BE2C (cell line): ENCODE results near the gene LRP1.

Experiments used
- DNase-seq: peaks from one replicate; pipeline ENCODE4 v3.0.0-alpha.2; 2020
- H3K27me3 ChIP-seq: fragments of 250-450 bp; sonication (Bioruptor Pico); 2 replicates; pipeline ENCODE4 v1.5.1; 2020; ENCODE audit warnings: mild to moderate bottlenecking
- H3K36me3 ChIP-seq: fragments of 250-450 bp; sonication (Bioruptor Pico); 2 replicates; pipeline ENCODE4 v1.5.1; 2020; ENCODE audit warnings: mild to moderate bottlenecking
- H3K4me1 ChIP-seq: fragments of 250-450 bp; sonication (Bioruptor Pico); 2 replicates; pipeline ENCODE4 v1.5.1; 2020
- H3K4me3 ChIP-seq: 2 replicates; pipeline ENCODE4 v1.5.1; 2011; ENCODE audit warnings: low read depth, low read length
- H3K9me3 ChIP-seq: fragments of 250-450 bp; sonication (Bioruptor Pico); 2 replicates; pipeline ENCODE4 v1.5.1; 2020
- TF ChIP-seq, protein P1 (sequence below): IDR thresholded peaks from 2 replicates; pipeline ENCODE4 v1.5.1; 2012; ENCODE audit warnings: mild to moderate bottlenecking, low read depth, low read length

LRP1 gene

DNA sequence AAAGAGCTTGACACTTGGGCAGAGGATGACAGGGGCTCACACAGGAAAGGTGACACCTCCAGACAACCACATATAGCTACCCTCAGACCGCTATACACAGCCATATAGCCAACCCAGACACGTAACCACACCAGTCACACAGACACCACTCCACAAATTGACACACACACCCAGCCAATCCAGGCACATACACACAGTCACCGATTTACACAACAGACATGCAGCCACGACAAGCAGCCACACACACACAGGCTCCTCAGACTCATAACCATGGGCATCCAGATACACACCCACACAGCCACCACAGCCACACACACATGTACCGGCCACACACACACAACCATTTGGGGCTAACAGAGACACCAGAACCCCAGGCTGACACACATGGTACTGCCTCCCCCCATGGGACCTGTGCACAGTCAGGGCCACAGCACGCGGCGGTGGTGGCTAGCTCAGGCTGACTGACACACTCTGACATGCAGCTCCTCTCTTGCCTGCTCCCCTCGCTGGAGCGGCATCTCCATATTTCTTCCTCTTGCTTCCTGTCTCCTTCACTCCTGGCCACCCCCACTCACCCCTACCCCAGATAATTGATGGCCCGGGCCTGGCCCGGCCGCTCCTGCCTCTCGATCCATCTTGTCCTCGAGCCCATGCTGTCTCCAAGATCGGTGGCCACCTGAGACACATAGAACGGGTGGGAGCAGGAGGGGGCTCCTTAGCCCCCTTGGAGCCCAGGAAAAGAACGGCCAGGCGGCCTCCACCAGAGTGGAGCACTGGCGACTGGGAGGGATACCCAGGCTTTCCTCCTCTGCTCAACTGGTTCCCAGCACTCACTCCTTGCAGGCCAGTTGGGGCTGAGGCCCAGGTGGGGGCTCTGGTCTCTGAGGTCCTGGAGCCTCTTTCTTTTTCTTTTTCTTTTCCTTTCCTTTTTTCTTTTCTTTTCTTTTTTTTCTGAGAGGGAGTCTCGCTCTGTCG lies 95.2 kb downstream of the LRP1 start:
- TF ChIP-seq, protein P1, sequence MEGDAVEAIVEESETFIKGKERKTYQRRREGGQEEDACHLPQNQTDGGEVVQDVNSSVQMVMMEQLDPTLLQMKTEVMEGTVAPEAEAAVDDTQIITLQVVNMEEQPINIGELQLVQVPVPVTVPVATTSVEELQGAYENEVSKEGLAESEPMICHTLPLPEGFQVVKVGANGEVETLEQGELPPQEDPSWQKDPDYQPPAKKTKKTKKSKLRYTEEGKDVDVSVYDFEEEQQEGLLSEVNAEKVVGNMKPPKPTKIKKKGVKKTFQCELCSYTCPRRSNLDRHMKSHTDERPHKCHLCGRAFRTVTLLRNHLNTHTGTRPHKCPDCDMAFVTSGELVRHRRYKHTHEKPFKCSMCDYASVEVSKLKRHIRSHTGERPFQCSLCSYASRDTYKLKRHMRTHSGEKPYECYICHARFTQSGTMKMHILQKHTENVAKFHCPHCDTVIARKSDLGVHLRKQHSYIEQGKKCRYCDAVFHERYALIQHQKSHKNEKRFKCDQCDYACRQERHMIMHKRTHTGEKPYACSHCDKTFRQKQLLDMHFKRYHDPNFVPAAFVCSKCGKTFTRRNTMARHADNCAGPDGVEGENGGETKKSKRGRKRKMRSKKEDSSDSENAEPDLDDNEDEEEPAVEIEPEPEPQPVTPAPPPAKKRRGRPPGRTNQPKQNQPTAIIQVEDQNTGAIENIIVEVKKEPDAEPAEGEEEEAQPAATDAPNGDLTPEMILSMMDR, result no peak
- no peak overlapping the region for H3K4me3 ChIP-seq

DNA sequence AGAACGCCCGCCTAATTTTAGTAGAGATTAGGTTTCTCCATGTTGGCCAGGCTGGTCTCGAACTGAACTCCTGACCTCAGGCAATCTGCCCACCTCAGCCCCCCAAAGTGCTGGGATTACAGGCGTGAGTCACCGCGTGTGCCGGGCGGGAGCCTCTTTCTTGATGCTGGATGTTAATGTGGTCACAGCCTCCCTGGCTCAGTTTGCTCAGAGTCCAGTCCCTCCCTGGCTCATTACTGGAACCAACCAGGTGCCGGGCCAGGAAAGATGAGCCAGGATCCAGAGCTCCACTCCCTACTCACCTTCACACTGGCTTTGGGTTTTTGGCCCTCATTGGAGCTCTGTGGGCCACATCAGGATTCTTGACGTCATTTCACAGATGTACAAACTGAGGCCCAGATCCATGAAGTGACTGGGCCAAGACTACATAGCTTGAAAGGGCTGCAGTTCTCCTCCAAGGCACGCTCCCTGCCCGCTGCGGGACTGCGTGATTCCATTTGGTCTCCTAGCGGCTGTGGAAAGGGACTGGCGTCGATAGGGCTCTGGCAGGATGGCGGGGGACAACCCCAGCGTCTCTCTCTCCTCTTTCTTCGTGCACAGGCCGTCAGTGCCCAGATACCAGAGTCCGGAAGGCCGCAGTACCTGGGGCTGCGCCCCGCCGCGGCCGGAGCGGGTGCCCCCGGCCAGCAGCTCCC lies 96.1 kb downstream of the LRP1 start:
- no peak for DNase-seq
- Histone ChIP-seq H3K36me3 (no peaks in the 10 kb centered on the region), H3K9me3 (no peaks in the 10 kb centered on the region), H3K27me3 (peaks cover 51% of the 10 kb centered on the region), H3K4me3 (no peak overlapping the region), H3K4me1 (no peaks in the 10 kb centered on the region; the same call in 1 of the 2 replicates)
- TF ChIP-seq, protein P1, result no peak

More for the DNA sequence above, 95.2 kb downstream of the LRP1 start:
- no peak for DNase-seq
- Histone ChIP-seq H3K9me3 (no peaks in the 10 kb centered on the region), H3K27me3 (peaks cover 61% of the 10 kb centered on the region), H3K4me1 (no peaks in the 10 kb centered on the region), H3K36me3 (no peaks in the 10 kb centered on the region)

DNA sequence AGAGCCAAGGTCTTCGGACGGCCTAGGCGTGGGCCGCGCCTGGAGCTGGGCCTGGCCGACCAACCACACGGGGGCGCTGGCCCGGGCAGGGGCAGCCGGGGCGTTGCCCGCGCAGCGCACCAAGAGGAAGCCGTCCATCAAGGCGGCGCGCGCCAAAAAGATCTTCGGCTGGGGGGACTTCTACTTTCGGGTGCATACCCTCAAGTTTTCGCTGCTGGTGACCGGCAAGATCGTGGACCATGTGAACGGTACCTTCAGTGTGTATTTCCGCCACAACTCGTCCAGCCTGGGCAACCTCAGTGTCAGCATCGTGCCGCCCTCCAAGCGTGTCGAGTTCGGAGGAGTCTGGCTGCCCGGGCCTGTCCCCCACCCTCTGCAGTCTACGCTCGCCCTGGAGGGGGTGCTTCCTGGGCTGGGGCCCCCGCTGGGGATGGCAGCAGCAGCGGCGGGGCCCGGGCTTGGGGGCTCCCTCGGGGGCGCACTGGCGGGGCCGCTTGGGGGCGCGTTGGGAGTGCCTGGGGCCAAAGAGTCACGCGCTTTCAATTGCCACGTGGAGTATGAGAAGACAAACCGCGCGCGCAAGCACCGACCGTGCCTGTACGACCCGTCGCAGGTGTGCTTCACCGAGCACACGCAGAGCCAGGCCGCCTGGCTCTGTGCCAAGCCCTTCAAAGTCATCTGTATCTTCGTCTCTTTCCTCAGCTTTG lies 96.8 kb downstream of the LRP1 start:
- Histone ChIP-seq H3K27me3 (peaks cover 45% of the 10 kb centered on the region), H3K4me3 (no peak overlapping the region)

GRCh38 chr12:57225680-57226210 lies 97.5 kb downstream of the LRP1 start:
- Histone ChIP-seq H3K27me3 (peaks cover 40% of the 10 kb centered on the region), H3K4me1 (no peaks in the 10 kb centered on the region; the same call in 1 of the 2 replicates), H3K4me3 (no peak overlapping the region), H3K36me3 (peaks cover under 1% of the 10 kb centered on the region; the same call in 1 of the 2 replicates), H3K9me3 (no peaks in the 10 kb centered on the region)
- TF ChIP-seq, protein P1, result no peak
- no peak for DNase-seq

More for the DNA sequence above, 96.8 kb downstream of the LRP1 start:
- peak; percentile 58 for DNase-seq
- Histone ChIP-seq H3K9me3 (no peaks in the 10 kb centered on the region), H3K4me1 (no peaks in the 10 kb centered on the region; the same call in 1 of the 2 replicates), H3K36me3 (no peaks in the 10 kb centered on the region)
- TF ChIP-seq, protein P1, result no peak

DNA sequence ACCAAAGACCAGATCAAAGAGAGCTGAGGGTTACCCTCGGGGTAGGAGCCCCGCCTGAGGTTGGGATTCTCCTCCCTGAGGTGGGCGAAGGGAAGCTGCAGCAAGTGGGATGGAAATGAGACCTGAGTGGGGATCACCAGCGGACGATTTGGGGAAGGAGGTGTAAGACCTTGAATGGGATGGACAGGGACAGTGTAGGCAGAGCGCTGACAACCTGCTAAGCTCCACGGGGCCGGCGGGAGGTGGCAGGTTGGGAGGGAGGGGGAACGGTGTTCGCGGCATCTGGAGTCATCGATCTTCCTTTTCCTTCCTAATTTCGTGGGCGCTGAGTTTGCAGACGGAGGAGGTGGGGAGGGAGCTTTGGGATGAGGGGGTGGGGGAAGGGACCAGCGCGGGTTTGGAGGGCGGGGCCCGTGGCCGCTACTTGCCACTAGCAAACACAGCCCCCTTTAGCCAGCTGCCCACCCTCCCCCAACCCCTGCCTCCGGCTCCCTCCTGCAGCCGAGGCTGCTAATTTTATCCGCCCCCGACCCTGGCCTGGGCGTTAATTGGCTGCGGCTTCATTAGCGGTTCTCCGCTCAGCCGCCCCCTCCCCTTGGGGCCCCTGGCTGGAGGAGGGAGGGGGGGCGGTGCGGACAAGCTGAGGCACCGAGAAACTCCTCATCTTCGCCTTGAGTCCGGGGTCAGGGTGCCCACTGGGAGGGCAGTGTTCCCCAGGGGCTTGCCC lies 98.5 kb downstream of the LRP1 start:
- TF ChIP-seq, protein P1, result no peak
- peaks cover 11% of the 10 kb centered on the region for H3K36me3 ChIP-seq
- H3K4me3 ChIP-seq, result no peak overlapping the region
- no peaks in the 10 kb centered on the region; the same call in 1 of the 2 replicates for H3K4me1 ChIP-seq
- DNase-seq, result no peak
- H3K27me3 ChIP-seq, result peaks cover 29% of the 10 kb centered on the region
- H3K9me3 ChIP-seq, result no peaks in the 10 kb centered on the region
